Measurements from ENCODE around the gene DCHS2.

DCHS2 gene

GRCh38 chr4:154462081-154462810 is 29.4 kb downstream of the DCHS2 start:
- no peaks in the 10 kb centered on the region for H3K27me3 ChIP-seq
- no peak overlapping the region for H3K27ac ChIP-seq
- H3K36me3 ChIP-seq: no peaks in the 10 kb centered on the region
- no peak for TF ChIP-seq CTCF (IDR thresholded peaks at IDR 0.05)
- no peak overlapping the region for H3K4me3 ChIP-seq (ENCODE audit: low read depth in 1 of 2, low read length in 1 of 2)
- H3K9me3 ChIP-seq: no peaks in the 10 kb centered on the region
- no peaks in the 10 kb centered on the region for H3K4me1 ChIP-seq (ENCODE audit: control insufficient read depth in 1 of 2, insufficient read depth in 1 of 2, low read depth in 1 of 2, low read length in 1 of 2)

GRCh38 chr4:154457471-154457870 is 34.1 kb downstream of the DCHS2 start:
- Histone ChIP-seq H3K36me3 (no peaks in the 10 kb centered on the region), H3K27me3 (no peaks in the 10 kb centered on the region), H3K4me3 (ENCODE audit: low read depth in 1 of 2, low read length in 1 of 2) (no peak overlapping the region), H3K27ac (no peak overlapping the region), H3K4me1 (ENCODE audit: control insufficient read depth in 1 of 2, insufficient read depth in 1 of 2, low read depth in 1 of 2, low read length in 1 of 2) (no peaks in the 10 kb centered on the region), H3K9me3 (no peaks in the 10 kb centered on the region)
- TF ChIP-seq CTCF (IDR thresholded peaks at IDR 0.05): no peak

- Histone ChIP-seq H3K4me3 (ENCODE audit: low read depth in 1 of 2, low read length in 1 of 2) (no peak overlapping the region), H3K36me3 (no peaks in the 10 kb centered on the region), H3K27me3 (no peaks in the 10 kb centered on the region), H3K27ac (no peak overlapping the region), H3K9me3 (no peaks in the 10 kb centered on the region), H3K4me1 (ENCODE audit: control insufficient read depth in 1 of 2, insufficient read depth in 1 of 2, low read depth in 1 of 2, low read length in 1 of 2) (no peaks in the 10 kb centered on the region)
- no peak for TF ChIP-seq CTCF (IDR thresholded peaks at IDR 0.05)
Measured at GRCh38 chr4:154456889-154457288, 34.7 kb downstream of the DCHS2 start.

GRCh38 chr4:154456240-154456639 is 35.4 kb downstream of the DCHS2 start:
- H3K9me3 ChIP-seq: no peaks in the 10 kb centered on the region
- H3K27ac ChIP-seq: no peak overlapping the region
- no peaks in the 10 kb centered on the region for H3K4me1 ChIP-seq (ENCODE audit: control insufficient read depth in 1 of 2, insufficient read depth in 1 of 2, low read depth in 1 of 2, low read length in 1 of 2)
- H3K36me3 ChIP-seq: no peaks in the 10 kb centered on the region
- TF ChIP-seq CTCF (IDR thresholded peaks at IDR 0.05): no peak
- H3K27me3 ChIP-seq: no peaks in the 10 kb centered on the region
- no peak overlapping the region for H3K4me3 ChIP-seq (ENCODE audit: low read depth in 1 of 2, low read length in 1 of 2)

- no peak overlapping the region for H3K4me3 ChIP-seq (ENCODE audit: low read depth in 1 of 2, low read length in 1 of 2)
- no peaks in the 10 kb centered on the region for H3K9me3 ChIP-seq
- no peak for TF ChIP-seq CTCF (IDR thresholded peaks at IDR 0.05)
- no peaks in the 10 kb centered on the region for H3K36me3 ChIP-seq
- no peaks in the 10 kb centered on the region for H3K27me3 ChIP-seq
- no peaks in the 10 kb centered on the region for H3K4me1 ChIP-seq (ENCODE audit: control insufficient read depth in 1 of 2, insufficient read depth in 1 of 2, low read depth in 1 of 2, low read length in 1 of 2)
- no peak overlapping the region for H3K27ac ChIP-seq
Measured at GRCh38 chr4:154455111-154455510, 36.5 kb downstream of the DCHS2 start.
